NCI-H187 treated with DMSO at 0.1 percent for 48 hours (cell line): ENCODE data around the gene SMC6.

Experiments
- DNase-seq: peaks from one replicate; lab custom pipeline; 2025; lab: John Stamatoyannopoulos, UW

The SMC6 gene

DNA sequence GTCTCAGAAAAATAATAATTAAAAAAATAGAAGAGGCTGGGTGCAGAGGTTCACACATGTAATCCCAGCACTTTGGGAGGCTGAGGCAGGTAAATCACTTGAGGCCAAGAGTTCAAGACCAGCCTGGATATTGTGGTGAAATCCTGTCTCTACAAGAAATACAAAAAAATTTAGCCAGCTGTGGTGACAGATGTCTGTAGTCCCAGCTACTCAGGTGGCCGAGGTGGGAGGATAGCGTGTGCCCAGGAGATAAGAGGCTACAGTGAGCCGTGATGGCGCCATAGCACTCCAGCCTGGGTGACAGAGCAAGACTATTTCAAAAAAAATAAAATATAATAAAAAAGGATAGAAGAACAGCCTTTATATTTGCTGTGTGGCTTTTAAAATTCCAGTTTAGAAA lies 35.9 kb downstream of the SMC6 start:
- no peak for DNase-seq

GRCh38 chr2:17713291-17713690 lies 40.3 kb downstream of the SMC6 start:
- no peak for DNase-seq

- DNase-seq, result no peak
Measured at GRCh38 chr2:17710547-17711248, 42.9 kb downstream of the SMC6 start.

- DNase-seq, result no peak
Measured at GRCh38 chr2:17709897-17710296, 43.7 kb downstream of the SMC6 start.

DNA sequence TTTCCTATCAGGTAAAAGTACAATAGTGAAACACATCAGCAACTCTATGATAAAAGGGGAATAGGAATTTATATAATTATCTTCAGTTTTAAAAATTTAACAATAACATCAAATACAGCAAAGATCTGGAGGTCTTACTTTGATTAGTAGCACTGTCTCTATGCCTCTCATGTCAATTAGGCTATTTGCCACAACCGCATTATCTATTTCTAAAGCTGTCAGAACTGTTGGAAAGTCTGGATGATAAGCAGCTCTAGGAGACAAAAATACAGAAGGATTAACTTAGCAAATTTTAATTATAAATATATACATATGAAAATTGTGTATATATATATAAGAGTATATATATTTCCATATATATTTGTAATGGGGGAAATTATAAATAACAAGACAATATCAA lies 45.1 kb downstream of the SMC6 start:
- DNase-seq, result no peak

- no peak for DNase-seq
Measured at GRCh38 chr2:17706845-17707244, 46.8 kb downstream of the SMC6 start.

DNA sequence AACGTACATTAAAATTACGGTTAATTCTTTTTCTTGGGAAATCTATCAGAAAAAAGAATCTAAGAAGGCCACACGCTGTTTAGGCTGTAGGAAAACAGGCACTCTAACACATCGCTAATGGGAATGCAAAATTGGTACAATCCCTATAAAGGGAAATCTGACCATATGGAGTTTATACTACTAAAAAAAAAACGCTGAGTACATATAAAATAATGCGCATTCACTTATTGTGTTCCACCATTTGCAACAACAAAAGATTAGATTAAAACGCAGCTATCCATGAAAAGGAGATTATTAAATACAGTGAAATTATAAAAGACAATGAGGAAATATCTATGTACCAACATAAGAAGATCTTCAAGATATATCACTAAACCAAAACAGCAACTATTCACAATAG lies 62.8 kb downstream of the SMC6 start:
- no peak for DNase-seq

GRCh38 chr2:17689010-17689409 lies 64.6 kb downstream of the SMC6 start:
- no peak for DNase-seq

GRCh38 chr2:17688600-17688999 lies 65.0 kb downstream of the SMC6 start:
- DNase-seq, result no peak

DNA sequence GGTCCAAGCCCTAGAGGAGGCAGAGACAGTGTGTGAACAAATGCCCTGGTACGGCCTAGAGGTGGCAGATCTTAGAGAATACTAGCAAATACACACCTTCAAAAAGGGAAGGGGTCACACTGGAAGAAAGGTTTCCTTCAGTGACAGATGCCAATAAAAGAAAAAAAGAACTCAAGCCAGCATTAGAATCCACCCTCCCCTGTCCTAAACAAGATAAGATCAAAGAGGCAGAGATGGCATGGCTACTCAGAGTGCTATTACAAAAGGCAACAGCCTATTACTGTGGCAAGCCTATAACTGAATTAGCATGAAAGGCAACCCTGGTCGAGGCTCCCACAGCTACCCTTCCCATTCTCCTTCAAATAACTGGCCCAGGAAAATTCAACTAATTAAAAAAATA lies 69.6 kb downstream of the SMC6 start:
- no peak for DNase-seq

DNA sequence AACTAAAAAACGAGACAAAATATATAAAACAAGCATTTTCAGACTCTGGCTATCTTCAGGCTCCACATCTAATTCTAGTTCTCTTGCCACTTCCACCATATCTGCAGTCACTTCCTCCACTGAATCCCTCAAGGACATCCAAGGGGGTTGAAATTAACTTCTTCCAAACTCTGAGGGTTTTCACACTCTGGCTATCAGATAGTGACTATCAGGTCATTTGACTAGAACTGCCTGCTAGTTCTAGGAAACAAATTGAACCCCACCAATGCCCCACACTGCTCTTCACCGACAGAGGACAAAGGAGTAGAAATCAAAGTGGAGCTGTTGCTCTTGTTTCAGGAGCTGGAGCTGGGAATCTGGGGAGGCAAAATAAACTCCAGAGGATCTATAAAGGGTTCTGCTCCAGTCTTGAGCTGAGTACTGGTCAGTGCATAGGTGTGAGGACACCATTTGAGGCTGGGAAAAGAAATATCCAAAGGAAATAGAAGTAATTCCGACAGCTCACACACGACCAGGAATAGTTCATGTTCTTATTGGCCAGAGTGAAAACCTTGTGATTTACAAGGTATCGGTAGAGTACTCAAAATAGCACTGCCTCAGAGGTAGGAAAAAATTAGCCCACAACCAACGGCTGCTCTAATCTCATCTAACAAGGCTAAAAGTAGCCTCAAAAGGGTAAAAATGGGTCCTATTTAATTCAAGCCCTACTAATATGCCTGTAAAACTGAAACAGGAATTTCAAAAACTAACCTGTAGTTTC lies 71.3 kb downstream of the SMC6 start:
- no peak for DNase-seq

- no peak for DNase-seq
Measured at GRCh38 chr2:17680119-17680518, 73.5 kb downstream of the SMC6 start.

- DNase-seq, result no peak
Measured at GRCh38 chr2:17674817-17675216, 78.8 kb downstream of the SMC6 start.

DNA sequence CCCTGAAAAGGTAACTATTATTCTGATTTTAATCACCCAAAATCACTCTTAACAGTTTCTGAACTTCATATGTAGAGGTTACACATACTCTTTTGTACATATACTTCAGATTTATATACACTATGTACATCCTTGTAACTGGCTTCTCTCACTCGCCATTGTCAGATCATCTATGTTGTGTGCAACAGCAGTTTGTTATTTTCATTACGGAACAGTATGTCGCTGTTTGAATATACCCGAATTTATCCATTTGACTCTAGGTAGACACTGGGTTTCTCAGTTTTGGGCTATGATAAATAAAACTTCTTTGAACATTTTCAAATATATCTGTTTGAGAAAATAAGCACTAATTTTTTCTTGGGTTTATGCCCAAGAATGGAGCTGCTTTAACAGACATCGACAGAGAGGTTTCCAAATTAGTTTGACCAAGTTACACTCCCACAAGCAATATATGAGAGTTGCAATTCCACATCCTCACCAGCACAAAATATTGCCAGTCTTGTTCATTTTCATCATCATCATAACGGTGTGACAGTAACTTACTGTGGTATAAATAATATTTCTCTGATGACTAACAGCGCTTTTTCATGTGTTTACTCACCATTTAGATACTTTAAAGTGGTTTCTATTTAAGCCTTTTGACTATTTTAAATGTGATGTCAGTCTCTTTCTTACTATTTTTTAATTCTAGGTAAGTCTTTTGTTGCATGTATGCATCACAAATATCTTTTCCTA lies 80.9 kb downstream of the SMC6 start:
- no peak for DNase-seq

DNA sequence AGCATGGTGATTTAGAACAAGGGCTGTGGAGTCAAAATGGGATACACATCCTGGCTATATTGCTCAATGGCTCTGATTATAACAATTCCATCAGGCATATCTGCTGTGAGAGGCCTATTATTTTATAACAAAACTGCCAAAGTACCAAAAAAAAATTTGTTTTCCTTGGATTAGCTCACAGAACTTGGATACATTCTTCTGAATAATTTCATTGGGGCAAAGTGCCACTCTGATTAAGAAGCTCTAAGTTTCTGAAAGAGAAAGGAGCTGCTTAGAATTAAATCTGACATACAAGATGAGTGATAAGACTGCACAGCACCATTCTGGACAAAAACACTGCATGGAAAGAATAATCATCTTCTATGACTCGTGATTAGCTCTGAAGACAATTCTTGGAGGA lies 85.7 kb downstream of the SMC6 start:
- DNase-seq, result no peak

DNA sequence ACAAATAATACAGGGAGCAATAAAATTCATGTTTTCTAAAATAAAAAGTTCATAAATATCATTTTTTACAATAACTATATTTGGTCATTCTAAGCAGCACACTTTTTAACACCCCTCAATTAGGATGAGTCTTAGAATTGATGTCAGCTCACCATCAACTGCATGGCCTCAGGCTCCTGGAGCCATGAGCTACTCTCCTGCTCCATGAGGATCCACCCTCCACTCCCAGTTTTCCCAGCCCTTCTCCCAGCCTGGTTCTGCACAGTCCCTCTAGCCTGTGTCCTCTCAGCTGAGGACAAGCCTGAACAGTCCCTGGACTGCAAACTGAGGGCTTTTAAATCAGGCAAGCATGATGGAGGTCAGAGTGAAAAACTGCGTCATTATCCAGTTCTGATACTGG lies 89.1 kb downstream of the SMC6 start:
- no peak for DNase-seq

DNA sequence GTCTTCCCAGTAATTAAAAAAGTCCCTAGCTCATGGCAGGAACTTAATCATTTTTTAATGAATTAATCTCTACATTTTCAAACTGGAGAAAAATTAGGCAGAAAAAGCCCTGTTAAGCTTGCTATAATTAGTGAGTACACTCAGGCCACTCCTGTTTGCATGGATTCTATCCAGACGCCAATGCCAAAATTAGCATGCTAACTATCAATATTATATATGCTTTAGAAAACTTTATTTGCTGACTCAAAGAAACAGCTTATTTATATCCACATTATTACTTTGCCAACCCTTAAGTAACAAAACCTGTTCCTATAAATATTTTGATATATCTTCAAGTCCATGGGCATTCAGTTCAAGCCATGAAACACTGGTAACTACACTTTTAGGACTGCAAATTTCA lies 90.9 kb downstream of the SMC6 start:
- DNase-seq, result no peak

- no peak for DNase-seq
Measured at GRCh38 chr2:17661460-17661859, 92.2 kb downstream of the SMC6 start.

- no peak for DNase-seq
Measured at GRCh38 chr2:17660219-17660618, 93.4 kb downstream of the SMC6 start.

DNA sequence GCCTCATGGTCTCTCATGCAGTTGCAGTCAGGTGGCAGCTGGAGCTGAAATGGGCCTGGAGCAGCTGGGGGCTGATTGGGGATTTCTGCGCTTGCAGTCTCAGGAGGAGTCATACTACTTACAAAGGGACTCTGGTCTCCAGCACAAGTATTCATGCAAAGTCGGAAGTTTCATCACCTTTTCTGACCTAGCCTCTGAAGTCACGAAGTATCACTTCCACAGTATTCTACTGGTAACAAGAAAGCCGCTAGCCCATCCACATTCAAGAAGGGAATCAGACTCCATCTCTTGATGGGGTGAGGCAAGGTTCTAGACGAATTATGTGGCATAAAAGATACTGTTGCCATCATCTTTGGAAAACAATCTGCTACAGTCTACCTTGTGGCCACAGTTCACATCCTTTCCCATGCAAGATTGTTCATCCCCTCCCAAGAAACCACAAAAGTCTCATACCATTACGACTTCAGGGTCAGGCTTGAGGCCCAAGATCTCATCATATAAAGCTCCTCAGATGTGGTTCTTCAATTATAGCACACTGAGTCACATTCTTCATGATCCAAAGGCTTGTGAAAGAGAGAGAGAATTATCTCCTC lies 95.3 kb downstream of the SMC6 start:
- no peak for DNase-seq

- DNase-seq, result no peak
Measured at GRCh38 chr2:17657759-17658158, 95.9 kb downstream of the SMC6 start.

DNA sequence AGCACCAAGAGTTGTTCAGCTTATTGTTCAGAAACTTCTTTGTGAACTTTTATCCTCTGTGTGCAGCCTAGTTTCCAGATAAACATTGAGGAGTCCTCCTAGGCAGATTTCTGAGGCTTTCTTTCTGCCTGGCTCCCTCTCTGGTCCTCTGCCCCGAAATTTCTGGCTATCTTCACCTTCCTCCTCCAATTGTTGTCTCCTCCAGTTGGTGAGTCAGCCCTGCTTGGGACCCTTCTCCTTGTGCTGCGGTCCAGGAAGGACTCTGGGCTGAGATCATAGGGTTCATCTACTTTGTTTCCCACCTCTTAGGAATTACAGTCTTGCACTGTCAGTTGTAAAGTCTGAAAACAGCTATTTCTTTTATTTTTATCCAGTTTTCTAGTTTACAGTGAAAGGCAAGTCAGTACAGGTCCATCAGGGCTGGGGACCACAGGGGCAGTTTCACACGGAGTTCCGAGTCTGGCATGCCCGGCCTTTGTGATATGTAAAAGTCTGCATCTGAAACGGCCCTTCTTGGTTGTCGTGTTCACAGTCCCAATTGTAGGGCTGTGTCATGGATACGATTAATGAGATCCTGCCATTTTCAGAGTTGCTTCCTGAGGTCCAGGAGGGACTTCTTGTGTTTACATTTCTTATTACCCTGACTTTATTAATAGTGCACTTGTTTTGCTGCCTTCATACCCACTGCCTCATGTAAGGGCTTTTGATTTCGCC lies 100.8 kb downstream of the SMC6 start:
- no peak for DNase-seq
